Prostate gland (tissue), 2 donors: ENCODE measurements around the gene MDGA2. TPM values are rescaled to one million over a fixed set of nuclear protein-coding genes. Genes with fewer than 3 reads are reported as not detected.

ENCODE experiments used
- DNase-seq: peaks from one replicate; pipeline ENCODE4 v3.0.0-alpha.2; 2019; ENCODE audit warnings: low spot score
- H3K27ac ChIP-seq, 2 donors: fragments of 200-600 bp; sonication (generic); 2 replicates each; pipeline ENCODE4 v1.5.1; 2017 to 2019
- H3K27me3 ChIP-seq: fragments of 200-600 bp; sonication (generic); replicated peaks from 2 replicates; pipeline ENCODE4 v1.5.1; 2019; ENCODE audit not compliant: insufficient read depth
- H3K36me3 ChIP-seq, 2 donors: fragments of 200-600 bp; sonication (generic); 1 replicate in 1 of 2; 2 replicates in 1 of 2; pipeline versions ENCODE4 v1.5.1 to v1.8.1; 2017 to 2019
- H3K4me1 ChIP-seq: fragments of 200-600 bp; sonication (generic); replicated peaks from 2 replicates; pipeline ENCODE4 v1.5.1; 2019
- H3K4me3 ChIP-seq, 2 donors: fragments of 200-600 bp; sonication (generic); 2 replicates each; pipeline ENCODE4 v1.5.1; 2017 to 2019
- H3K9me3 ChIP-seq: fragments of 200-600 bp; sonication (generic); 2 replicates; pipeline ENCODE4 v1.5.1; 2017
- POLR2A ChIP-seq: fragments of 450-650 bp; IDR thresholded peaks from one replicate; pipeline ENCODE4 v1.6.1; 2016; ENCODE audit warnings: antibody characterized with exemption, mild to moderate bottlenecking
- POLR2AphosphoS5 ChIP-seq: sonication (generic); formaldehyde crosslinking; IDR thresholded peaks from one replicate; pipeline ENCODE4 v1.6.1; 2017; ENCODE audit warnings: antibody characterized with exemption
- WGBS: methylation state at CpG from one replicate; pipeline ENCODE4 v1.1.5; 2018; 5-methylcytosine and 5-hydroxymethylcytosine counted together
- intact Hi-C: fragments of 100-400 bp; cut with DNase I; formaldehyde crosslinking; loops from one replicate; pipeline ENCODE4 v1.14.2; 2022
- total RNA-seq, 2 donors: library from RNA; depleted of rRNA; stranded (reverse); fragments of >200 nt; gene quantifications; one replicate each; pipeline ENCODE4 v1.1.0, GENCODE V29; 2016
- TF ChIP-seq, protein P1 (sequence below), 4 experiments: fragments of 200-600 bp in 2 of 4; fragments of 450-650 bp in 2 of 4; sonication (generic) in 2 of 4; IDR thresholded peaks; 1 replicate in 3 of 4; 2 replicates in 1 of 4; pipeline ENCODE4 v1.5.1; 2016 to 2019; ENCODE audit warnings: antibody characterized with exemption in 4 of 4, mild to moderate bottlenecking in 2 of 4, moderate library complexity in 2 of 4

Gene MDGA2
- total RNA-seq, 2 donors from 2014 or later, result 2.1 TPM; not detected in 1

DNA sequence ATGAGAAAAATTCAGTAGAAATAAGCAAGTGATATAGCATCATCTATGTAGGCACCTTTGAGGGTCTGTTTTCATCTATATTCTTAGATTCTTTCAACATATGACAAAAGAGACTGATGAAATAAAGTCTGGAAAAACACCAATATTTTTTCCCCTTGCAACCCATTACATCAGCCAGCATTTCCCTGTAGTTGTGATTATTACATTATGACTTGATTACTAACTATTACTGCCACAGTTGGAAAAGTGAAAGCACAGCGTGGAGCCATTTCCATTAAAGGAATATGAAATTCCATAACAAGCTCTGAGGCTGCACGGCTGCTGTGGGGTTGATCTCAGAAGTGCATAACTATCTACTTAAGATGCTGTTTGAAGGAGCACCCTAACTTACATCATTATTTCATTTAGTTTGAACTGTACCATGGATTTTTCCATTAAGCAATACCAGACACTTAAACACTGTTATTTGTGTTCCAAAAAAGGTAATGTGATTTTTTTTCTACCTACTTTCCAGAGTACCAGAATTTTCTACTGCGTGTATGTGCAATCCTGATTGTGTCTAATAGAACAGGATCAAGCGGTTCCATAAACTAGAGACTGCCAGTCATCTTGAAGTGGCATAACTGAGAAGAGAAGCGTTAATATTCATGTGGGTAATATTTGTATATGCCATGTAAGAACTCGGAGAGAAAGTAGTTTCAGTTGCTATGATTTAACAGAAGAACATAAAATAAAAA lies 405.5 kb downstream of the MDGA2 start:
- no peak for DNase-seq
- 68% methylated on average over 6 of the region's 6 CpGs for WGBS
- Histone ChIP-seq H3K27me3 (no peaks in the 10 kb centered on the region), H3K9me3 (no peaks in the 10 kb centered on the region), H3K27ac (no peak overlapping the region), H3K4me3 (no peak overlapping the region), H3K36me3 (no peaks in the 10 kb centered on the region), H3K4me1 (no peaks in the 10 kb centered on the region)
- intact Hi-C loops, result no loop called here
- TF ChIP-seq POLR2A, result no peak
- TF ChIP-seq POLR2AphosphoS5, result no peak
- TF ChIP-seq, protein P1, sequence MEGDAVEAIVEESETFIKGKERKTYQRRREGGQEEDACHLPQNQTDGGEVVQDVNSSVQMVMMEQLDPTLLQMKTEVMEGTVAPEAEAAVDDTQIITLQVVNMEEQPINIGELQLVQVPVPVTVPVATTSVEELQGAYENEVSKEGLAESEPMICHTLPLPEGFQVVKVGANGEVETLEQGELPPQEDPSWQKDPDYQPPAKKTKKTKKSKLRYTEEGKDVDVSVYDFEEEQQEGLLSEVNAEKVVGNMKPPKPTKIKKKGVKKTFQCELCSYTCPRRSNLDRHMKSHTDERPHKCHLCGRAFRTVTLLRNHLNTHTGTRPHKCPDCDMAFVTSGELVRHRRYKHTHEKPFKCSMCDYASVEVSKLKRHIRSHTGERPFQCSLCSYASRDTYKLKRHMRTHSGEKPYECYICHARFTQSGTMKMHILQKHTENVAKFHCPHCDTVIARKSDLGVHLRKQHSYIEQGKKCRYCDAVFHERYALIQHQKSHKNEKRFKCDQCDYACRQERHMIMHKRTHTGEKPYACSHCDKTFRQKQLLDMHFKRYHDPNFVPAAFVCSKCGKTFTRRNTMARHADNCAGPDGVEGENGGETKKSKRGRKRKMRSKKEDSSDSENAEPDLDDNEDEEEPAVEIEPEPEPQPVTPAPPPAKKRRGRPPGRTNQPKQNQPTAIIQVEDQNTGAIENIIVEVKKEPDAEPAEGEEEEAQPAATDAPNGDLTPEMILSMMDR (IDR thresholded peaks at IDR 0.05), result no peak

GRCh38 chr14:47264842-47265241 lies 410.6 kb downstream of the MDGA2 start:
- intact Hi-C loops, result no loop called here
- TF ChIP-seq, protein P1 (IDR thresholded peaks at IDR 0.05), result no peak
- TF ChIP-seq POLR2A (no peak), POLR2AphosphoS5 (no peak)
- Histone ChIP-seq H3K27me3 (no peaks in the 10 kb centered on the region), H3K9me3 (no peaks in the 10 kb centered on the region), H3K4me1 (no peaks in the 10 kb centered on the region), H3K36me3 (no peaks in the 10 kb centered on the region), H3K4me3 (no peak overlapping the region), H3K27ac (no peak overlapping the region)
- no peak for DNase-seq
- WGBS, result 55% methylated on average over 1 of the region's 1 CpG

GRCh38 chr14:47262801-47263200 lies 412.6 kb downstream of the MDGA2 start:
- Histone ChIP-seq H3K36me3 (no peaks in the 10 kb centered on the region), H3K4me1 (no peaks in the 10 kb centered on the region), H3K27ac (no peak overlapping the region), H3K9me3 (no peaks in the 10 kb centered on the region), H3K4me3 (no peak overlapping the region), H3K27me3 (no peaks in the 10 kb centered on the region)
- TF ChIP-seq POLR2AphosphoS5 (no peak), POLR2A (no peak)
- TF ChIP-seq, protein P1 (IDR thresholded peaks at IDR 0.05), result no peak
- intact Hi-C loops, result no loop called here
- 90% methylated on average over 2 of the region's 2 CpGs for WGBS
- no peak for DNase-seq

DNA sequence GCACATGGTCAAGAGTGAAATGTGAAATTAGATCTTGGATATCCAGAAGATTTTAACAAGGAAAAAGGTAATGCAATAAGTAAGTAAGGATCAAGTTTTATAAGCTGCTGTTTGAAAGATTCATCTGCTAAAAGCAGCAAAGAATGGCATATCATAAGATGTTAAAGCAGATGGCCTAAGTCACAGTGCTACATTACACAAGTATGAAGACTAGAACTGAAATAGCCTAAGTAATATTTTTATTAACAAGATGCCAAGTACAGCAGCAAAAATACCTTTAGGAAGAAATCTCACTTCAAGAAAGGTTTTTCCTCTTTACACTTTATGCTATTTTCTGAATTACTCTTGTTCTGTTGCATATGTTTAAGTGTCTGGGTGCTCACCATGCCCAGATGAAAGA lies 414.1 kb downstream of the MDGA2 start:
- no peak for DNase-seq
- H3K27ac ChIP-seq, result no peak overlapping the region
- no peaks in the 10 kb centered on the region for H3K4me1 ChIP-seq
- H3K36me3 ChIP-seq, result no peaks in the 10 kb centered on the region
- H3K27me3 ChIP-seq, result no peaks in the 10 kb centered on the region
- H3K4me3 ChIP-seq, result no peak overlapping the region
- no peaks in the 10 kb centered on the region for H3K9me3 ChIP-seq
- no peak for TF ChIP-seq POLR2AphosphoS5
- intact Hi-C loops, result no loop called here

DNA sequence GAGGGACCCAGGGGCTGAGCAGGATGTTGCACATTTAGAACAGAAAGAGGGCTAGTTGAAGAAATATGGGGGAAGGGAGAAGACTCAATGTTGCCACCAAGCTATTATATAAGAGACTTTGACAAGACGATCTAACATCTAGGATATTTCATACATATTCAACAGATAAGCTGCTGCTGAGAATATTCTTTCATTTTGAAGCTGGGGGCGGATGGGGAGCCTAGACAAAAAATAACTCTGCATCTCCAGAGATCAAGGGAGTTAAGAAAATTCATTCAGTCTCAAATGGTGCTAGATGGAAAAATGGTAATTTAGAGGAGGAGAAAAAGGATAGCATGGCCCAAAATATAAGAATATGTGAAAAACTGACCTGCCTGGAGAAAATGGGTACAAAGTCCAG lies 415.6 kb downstream of the MDGA2 start:
- intact Hi-C loops, result no loop called here
- Histone ChIP-seq H3K36me3 (no peaks in the 10 kb centered on the region), H3K4me1 (no peaks in the 10 kb centered on the region), H3K27ac (no peak overlapping the region), H3K27me3 (no peaks in the 10 kb centered on the region), H3K4me3 (no peak overlapping the region), H3K9me3 (no peaks in the 10 kb centered on the region)
- WGBS, result 86% methylated on average over 2 of the region's 2 CpGs
- no peak for DNase-seq
- TF ChIP-seq POLR2A (no peak), POLR2AphosphoS5 (no peak)
- TF ChIP-seq, protein P1 (IDR thresholded peaks at IDR 0.05), result no peak
